ENCODE results near the gene RIBC2.
A peak's percentile ranks its signal among the peaks of the same experiment; 100 is the strongest.

Gene RIBC2

GRCh38 chr22:45389546-45389945, 23.9 kb upstream of the RIBC2 start:
- Histone ChIP-seq H3K79me2 (ENCODE audit: low read length) (no peaks in the 10 kb centered on the region), H3K36me3 (replicated peaks; ENCODE audit: insufficient read depth, low read length) (no peaks in the 10 kb centered on the region), H3K9me3 (replicated peaks; ENCODE audit: insufficient read depth, low read length) (no peaks in the 10 kb centered on the region), H3K27me3 (replicated peaks; ENCODE audit: insufficient read depth, low read length) (no peaks in the 10 kb centered on the region), H3K4me1 (ENCODE audit: low read length) (no peaks in the 10 kb centered on the region), H2AFZ (ENCODE audit: low read length) (no peak overlapping the region), H3K4me2 (ENCODE audit: low read depth, low read length) (no peak overlapping the region), H3K27ac (ENCODE audit: low read length) (no peak overlapping the region), H3K9me2 (replicated peaks; ENCODE audit: insufficient read depth, low read length) (no peaks in the 10 kb centered on the region), H3F3A (ENCODE audit: insufficient read depth, low read length) (no peaks in the 10 kb centered on the region), H3K4me3 (ENCODE audit: low read length) (no peak overlapping the region), H3K9ac (ENCODE audit: low read length) (no peak overlapping the region), H4K20me1 (ENCODE audit: insufficient read depth, low read length) (no peaks in the 10 kb centered on the region)
- TF ChIP-seq EZH2phosphoT487 (IDR thresholded peaks at IDR 0.05; ENCODE audit: low read length) (no peak), CTCF (IDR thresholded peaks at IDR 0.05; ENCODE audit: low read length) (no peak), EZH2 (optimal IDR thresholded peaks at IDR 0.05; ENCODE audit: low read depth, low read length) (no peak)
- DNase-seq: no peak

- Histone ChIP-seq H4K20me1 (ENCODE audit: insufficient read depth, low read length) (no peaks in the 10 kb centered on the region), H3K4me3 (ENCODE audit: low read length) (no peak overlapping the region), H3K4me1 (ENCODE audit: low read length) (no peaks in the 10 kb centered on the region), H3K9me2 (replicated peaks; ENCODE audit: insufficient read depth, low read length) (no peaks in the 10 kb centered on the region), H3K9ac (ENCODE audit: low read length) (no peak overlapping the region), H3K79me2 (ENCODE audit: low read length) (no peaks in the 10 kb centered on the region), H3K9me3 (replicated peaks; ENCODE audit: insufficient read depth, low read length) (no peaks in the 10 kb centered on the region), H2AFZ (ENCODE audit: low read length) (no peak overlapping the region), H3K4me2 (ENCODE audit: low read depth, low read length) (no peak overlapping the region), H3K27me3 (replicated peaks; ENCODE audit: insufficient read depth, low read length) (no peaks in the 10 kb centered on the region), H3K36me3 (replicated peaks; ENCODE audit: insufficient read depth, low read length) (no peaks in the 10 kb centered on the region), H3K27ac (ENCODE audit: low read length) (no peak overlapping the region), H3F3A (ENCODE audit: insufficient read depth, low read length) (no peaks in the 10 kb centered on the region)
- DNase-seq: peak; percentile 10
- TF ChIP-seq CTCF (IDR thresholded peaks at IDR 0.05; ENCODE audit: low read length): peak; percentile 42
- TF ChIP-seq EZH2phosphoT487 (IDR thresholded peaks at IDR 0.05; ENCODE audit: low read length): no peak
Measured at GRCh38 chr22:45397806-45398205, 15.7 kb upstream of the RIBC2 start.

- Histone ChIP-seq H3F3A (ENCODE audit: insufficient read depth, low read length) (no peaks in the 10 kb centered on the region), H3K27ac (ENCODE audit: low read length) (no peak overlapping the region), H3K9me2 (replicated peaks; ENCODE audit: insufficient read depth, low read length) (no peaks in the 10 kb centered on the region), H2AFZ (ENCODE audit: low read length) (no peak overlapping the region), H3K27me3 (replicated peaks; ENCODE audit: insufficient read depth, low read length) (no peaks in the 10 kb centered on the region), H3K36me3 (replicated peaks; ENCODE audit: insufficient read depth, low read length) (no peaks in the 10 kb centered on the region), H4K20me1 (ENCODE audit: insufficient read depth, low read length) (no peaks in the 10 kb centered on the region), H3K9ac (ENCODE audit: low read length) (no peak overlapping the region), H3K4me1 (ENCODE audit: low read length) (no peaks in the 10 kb centered on the region), H3K4me2 (ENCODE audit: low read depth, low read length) (no peak overlapping the region), H3K9me3 (replicated peaks; ENCODE audit: insufficient read depth, low read length) (no peaks in the 10 kb centered on the region), H3K4me3 (ENCODE audit: low read length) (no peak overlapping the region), H3K79me2 (ENCODE audit: low read length) (no peaks in the 10 kb centered on the region)
- no peak for DNase-seq
- TF ChIP-seq CTCF (IDR thresholded peaks at IDR 0.05; ENCODE audit: low read length) (no peak), EZH2 (optimal IDR thresholded peaks at IDR 0.05; ENCODE audit: low read depth, low read length) (no peak), EZH2phosphoT487 (IDR thresholded peaks at IDR 0.05; ENCODE audit: low read length) (no peak)
Measured at GRCh38 chr22:45398214-45398613, 15.3 kb upstream of the RIBC2 start.
